ENCODE measurements around the gene PLSCR3.
A peak's percentile ranks its signal among the peaks of the same experiment; 100 is the strongest.

The PLSCR3 gene

GRCh38 chr17:7356756-7357155 lies 37.6 kb downstream of the PLSCR3 start:
- H3K27ac ChIP-seq (replicated peaks; ENCODE audit: low read length), result no peak overlapping the region
- no peak overlapping the region for H2BK12ac ChIP-seq (ENCODE audit: low read length)
- H3K36me3 ChIP-seq (replicated peaks in 1 of 2; ENCODE audit: control insufficient read depth in 2 of 2, insufficient read depth in 2 of 2, low read length in 2 of 2), result no peaks in the 10 kb centered on the region
- no peak overlapping the region for H3K4ac ChIP-seq (ENCODE audit: low read length)
- H3K27me3 ChIP-seq (ENCODE audit: control insufficient read depth in 3 of 3, insufficient read depth in 3 of 3, low read depth in 1 of 3, low read length in 3 of 3), result peaks cover 0 to 3% (median 0%) of the 10 kb centered on the region in 3 experiments
- no peak overlapping the region for H3K23ac ChIP-seq (ENCODE audit: low read depth, low read length, poor library complexity)
- H3K79me1 ChIP-seq (ENCODE audit: low read depth, low read length), result peaks cover 6% of the 10 kb centered on the region
- no peak overlapping the region for H3K18ac ChIP-seq (ENCODE audit: low read length)
- H2BK5ac ChIP-seq (ENCODE audit: low read length), result peak overlapping the region; percentile 30
- H3K4me2 ChIP-seq (ENCODE audit: insufficient read depth, low read length, poor library complexity, severe bottlenecking), result no peak overlapping the region
- H3K14ac ChIP-seq (ENCODE audit: low read length), result peak overlapping the region; percentile 6
- no peak overlapping the region for H3K9ac ChIP-seq (ENCODE audit: low read depth, low read length, poor library complexity)
- no peak for DNase-seq (ENCODE audit: low spot score)
- H2BK15ac ChIP-seq (ENCODE audit: low read length), result peak overlapping the region; percentile 35
- peak overlapping the region; percentile 77 for H2BK120ac ChIP-seq (ENCODE audit: low read depth, low read length)
- no peak overlapping the region for H4K91ac ChIP-seq (ENCODE audit: low read depth, low read length, poor library complexity)
- WGBS, 2 donors (ENCODE audit: extremely low coverage in 2 of 2, insufficient read length in 2 of 2, insufficient replicate concordance in 1 of 2), result no CpG with 5 or more reads among the region's 8 CpGs
- no peak overlapping the region for H4K8ac ChIP-seq (ENCODE audit: low read depth, low read length)
- H2AK5ac ChIP-seq (ENCODE audit: low read depth, low read length), result peak overlapping the region; percentile 37
- H3K4me3 ChIP-seq (ENCODE audit: low read length in 2 of 2), result no peak overlapping the region
- no peaks in the 10 kb centered on the region for H3K9me3 ChIP-seq (replicated peaks in 1 of 2; ENCODE audit: control insufficient read depth in 2 of 2, insufficient read depth in 1 of 2, low read depth in 1 of 2, low read length in 2 of 2)
- peaks cover 17 to 38% of the 10 kb centered on the region in 2 donors for H3K4me1 ChIP-seq (ENCODE audit: control insufficient read depth in 2 of 2, insufficient read depth in 1 of 2, low read depth in 1 of 2, low read length in 2 of 2)
- H2AFZ ChIP-seq (ENCODE audit: low read length), result no peak overlapping the region

- no peak overlapping the region for H3K9ac ChIP-seq (ENCODE audit: low read depth, low read length, poor library complexity)
- H2BK12ac ChIP-seq (ENCODE audit: low read length), result no peak overlapping the region
- H3K18ac ChIP-seq (ENCODE audit: low read length), result peak overlapping the region; percentile 36
- no peak overlapping the region for H4K91ac ChIP-seq (ENCODE audit: low read depth, low read length, poor library complexity)
- peaks cover 0 to 3% (median 0%) of the 10 kb centered on the region in 3 experiments for H3K27me3 ChIP-seq (ENCODE audit: control insufficient read depth in 3 of 3, insufficient read depth in 3 of 3, low read depth in 1 of 3, low read length in 3 of 3)
- peak overlapping the region; percentile 40 for H3K4me2 ChIP-seq (ENCODE audit: insufficient read depth, low read length, poor library complexity, severe bottlenecking)
- H3K23ac ChIP-seq (ENCODE audit: low read depth, low read length, poor library complexity), result no peak overlapping the region
- no peak overlapping the region for H3K14ac ChIP-seq (ENCODE audit: low read length)
- H2BK120ac ChIP-seq (ENCODE audit: low read depth, low read length), result peak overlapping the region; percentile 77
- peak; percentile 76 for DNase-seq (ENCODE audit: low spot score)
- no peak overlapping the region for H3K27ac ChIP-seq (replicated peaks; ENCODE audit: low read length)
- H2BK5ac ChIP-seq (ENCODE audit: low read length), result peak overlapping the region; percentile 30
- no peak overlapping the region for H3K4me3 ChIP-seq (ENCODE audit: low read length in 2 of 2)
- WGBS, 2 donors (ENCODE audit: extremely low coverage in 2 of 2, insufficient read length in 2 of 2, insufficient replicate concordance in 1 of 2), result no CpG with 5 or more reads among the region's 12 CpGs
- no peak overlapping the region for H4K8ac ChIP-seq (ENCODE audit: low read depth, low read length)
- no peak overlapping the region for H3K4ac ChIP-seq (ENCODE audit: low read length)
- H2AFZ ChIP-seq (ENCODE audit: low read length), result no peak overlapping the region
- H3K4me1 ChIP-seq (ENCODE audit: control insufficient read depth in 2 of 2, insufficient read depth in 1 of 2, low read depth in 1 of 2, low read length in 2 of 2), result peaks cover 17 to 38% of the 10 kb centered on the region in 2 donors
- peak overlapping the region; percentile 37 for H2AK5ac ChIP-seq (ENCODE audit: low read depth, low read length)
- no peaks in the 10 kb centered on the region for H3K9me3 ChIP-seq (replicated peaks in 1 of 2; ENCODE audit: control insufficient read depth in 2 of 2, insufficient read depth in 1 of 2, low read depth in 1 of 2, low read length in 2 of 2)
- H3K79me1 ChIP-seq (ENCODE audit: low read depth, low read length), result peaks cover 8% of the 10 kb centered on the region
- H3K36me3 ChIP-seq (replicated peaks in 1 of 2; ENCODE audit: control insufficient read depth in 2 of 2, insufficient read depth in 2 of 2, low read length in 2 of 2), result no peaks in the 10 kb centered on the region
- H2BK15ac ChIP-seq (ENCODE audit: low read length), result peak overlapping the region; percentile 28
Measured at GRCh38 chr17:7356072-7356549, 38.2 kb downstream of the PLSCR3 start.

DNA sequence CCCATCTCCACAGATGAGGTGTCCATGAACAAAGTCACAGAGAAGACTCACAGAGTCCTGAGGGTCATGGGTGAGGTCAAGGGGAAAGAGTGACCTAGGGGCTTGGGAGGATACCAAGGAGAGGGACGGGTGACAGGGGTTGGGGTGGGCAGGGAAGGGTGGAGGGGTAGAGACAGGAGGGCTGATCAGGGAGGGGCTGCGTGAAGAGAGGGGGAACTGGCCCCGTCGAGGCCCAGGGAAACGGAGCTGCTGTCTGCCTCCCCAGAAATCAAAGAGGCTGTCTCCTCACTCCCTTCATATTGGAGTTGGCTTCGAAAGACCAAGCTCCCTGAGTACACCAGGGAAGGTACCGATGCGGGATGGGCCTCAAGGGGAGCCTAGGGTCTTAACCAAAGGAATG lies 38.8 kb downstream of the PLSCR3 start:
- Histone ChIP-seq H3K4me2 (ENCODE audit: insufficient read depth, low read length, poor library complexity, severe bottlenecking) (no peak overlapping the region), H3K18ac (ENCODE audit: low read length) (peak overlapping the region; percentile 17), H3K23ac (ENCODE audit: low read depth, low read length, poor library complexity) (no peak overlapping the region), H2AK5ac (ENCODE audit: low read depth, low read length) (peak overlapping the region; percentile 26), H3K4me1 (ENCODE audit: control insufficient read depth in 2 of 2, insufficient read depth in 1 of 2, low read depth in 1 of 2, low read length in 2 of 2) (peaks cover 17 to 41% of the 10 kb centered on the region in 2 donors), H3K27ac (replicated peaks; ENCODE audit: low read length) (no peak overlapping the region), H3K36me3 (replicated peaks in 1 of 2; ENCODE audit: control insufficient read depth in 2 of 2, insufficient read depth in 2 of 2, low read length in 2 of 2) (no peaks in the 10 kb centered on the region), H2BK12ac (ENCODE audit: low read length) (no peak overlapping the region), H3K79me1 (ENCODE audit: low read depth, low read length) (peaks cover 8% of the 10 kb centered on the region), H3K4me3 (ENCODE audit: low read length in 2 of 2) (no peak overlapping the region), H2AFZ (ENCODE audit: low read length) (no peak overlapping the region), H4K8ac (ENCODE audit: low read depth, low read length) (no peak overlapping the region), H3K27me3 (ENCODE audit: control insufficient read depth in 3 of 3, insufficient read depth in 3 of 3, low read depth in 1 of 3, low read length in 3 of 3) (peaks cover 0 to 3% (median 0%) of the 10 kb centered on the region in 3 experiments), H2BK5ac (ENCODE audit: low read length) (no peak overlapping the region), H3K4ac (ENCODE audit: low read length) (no peak overlapping the region), H3K9me3 (replicated peaks in 1 of 2; ENCODE audit: control insufficient read depth in 2 of 2, insufficient read depth in 1 of 2, low read depth in 1 of 2, low read length in 2 of 2) (no peaks in the 10 kb centered on the region), H2BK120ac (ENCODE audit: low read depth, low read length) (no peak overlapping the region), H4K91ac (ENCODE audit: low read depth, low read length, poor library complexity) (no peak overlapping the region), H2BK15ac (ENCODE audit: low read length) (no peak overlapping the region), H3K9ac (ENCODE audit: low read depth, low read length, poor library complexity) (no peak overlapping the region), H3K14ac (ENCODE audit: low read length) (no peak overlapping the region)
- DNase-seq (ENCODE audit: low spot score), result no peak
- no CpG with 5 or more reads among the region's 8 CpGs for WGBS, 2 donors (ENCODE audit: extremely low coverage in 2 of 2, insufficient read length in 2 of 2, insufficient replicate concordance in 1 of 2)

- no peak within 1 kb of the TSS for H2BK120ac ChIP-seq (ENCODE audit: low read depth, low read length)
- H3K36me3 ChIP-seq (replicated peaks in 1 of 2; ENCODE audit: control insufficient read depth in 2 of 2, insufficient read depth in 2 of 2, low read length in 2 of 2), result no peaks in the 10 kb centered on the region
- H3K27me3 ChIP-seq (ENCODE audit: control insufficient read depth in 3 of 3, insufficient read depth in 3 of 3, low read depth in 1 of 3, low read length in 3 of 3), result peaks cover 0 to 3% (median 0%) of the 10 kb centered on the region in 3 experiments
- peak within 1 kb of the TSS in 1 of 2 donors; percentile 10 for H3K4me3 ChIP-seq (ENCODE audit: low read length in 2 of 2)
- WGBS, 2 donors (ENCODE audit: extremely low coverage in 2 of 2, insufficient read length in 2 of 2, insufficient replicate concordance in 1 of 2), result no CpG with 5 or more reads among the region's 10 CpGs
- peak within 1 kb of the TSS; percentile 75 for H3K23ac ChIP-seq (ENCODE audit: low read depth, low read length, poor library complexity)
- DNase-seq (ENCODE audit: low spot score), result no peak
- H3K4ac ChIP-seq (ENCODE audit: low read length), result no peak within 1 kb of the TSS
- peaks cover 17 to 44% of the 10 kb centered on the region in 2 donors for H3K4me1 ChIP-seq (ENCODE audit: control insufficient read depth in 2 of 2, insufficient read depth in 1 of 2, low read depth in 1 of 2, low read length in 2 of 2)
- H3K27ac ChIP-seq (replicated peaks; ENCODE audit: low read length), result no peak within 1 kb of the TSS
- H2BK12ac ChIP-seq (ENCODE audit: low read length), result no peak within 1 kb of the TSS
- peak within 1 kb of the TSS; percentile 61 for H3K18ac ChIP-seq (ENCODE audit: low read length)
- no peaks in the 10 kb centered on the region for H3K9me3 ChIP-seq (replicated peaks in 1 of 2; ENCODE audit: control insufficient read depth in 2 of 2, insufficient read depth in 1 of 2, low read depth in 1 of 2, low read length in 2 of 2)
- peak within 1 kb of the TSS; percentile 40 for H4K91ac ChIP-seq (ENCODE audit: low read depth, low read length, poor library complexity)
- peaks cover 8% of the 10 kb centered on the region for H3K79me1 ChIP-seq (ENCODE audit: low read depth, low read length)
- peak within 1 kb of the TSS; percentile 3 for H3K4me2 ChIP-seq (ENCODE audit: insufficient read depth, low read length, poor library complexity, severe bottlenecking)
- peak within 1 kb of the TSS; percentile 69 for H2BK5ac ChIP-seq (ENCODE audit: low read length)
- H4K8ac ChIP-seq (ENCODE audit: low read depth, low read length), result no peak within 1 kb of the TSS
- H3K9ac ChIP-seq (ENCODE audit: low read depth, low read length, poor library complexity), result no peak within 1 kb of the TSS
- H2BK15ac ChIP-seq (ENCODE audit: low read length), result peak within 1 kb of the TSS; percentile 14
- H2AK5ac ChIP-seq (ENCODE audit: low read depth, low read length), result peak within 1 kb of the TSS; percentile 82
- peak within 1 kb of the TSS; percentile 63 for H3K14ac ChIP-seq (ENCODE audit: low read length)
- no peak within 1 kb of the TSS for H2AFZ ChIP-seq (ENCODE audit: low read length)
Measured at GRCh38 chr17:7355053-7355452, 39.3 kb downstream of the PLSCR3 start, which contains the start of gene TMEM95. Gene TMEM95, plus strand, starts transcription at chr17:7355156. Its CDS starts 49 bp downstream, at chr17:7355205.

All from neuronal stem cell (in vitro differentiated cells).